H1 (cell line): ENCODE measurements around the gene PAX6. TPM values are rescaled to one million over a fixed set of nuclear protein-coding genes. Genes with fewer than 3 reads are reported as not detected.

Source experiments
- CTCF ChIA-PET: fragments of 300-600 bp; sonication (Branson Sonifier 250); formaldehyde crosslinking; loops from one replicate; lab custom pipeline; 2021; ENCODE audit not compliant: partially characterized antibody; lab: Charles Lee
- POLR2A ChIA-PET: fragments of 300-600 bp; sonication (Branson Sonifier 250); formaldehyde crosslinking; loops from one replicate; lab custom pipeline; 2021; ENCODE audit warnings: inconsistent platforms; ENCODE audit not compliant: partially characterized antibody; lab: Charles Lee
- DNase-seq, 2 experiments: peaks; one replicate each; pipeline versions ENCODE4 v3.0.0 to v3.0.0-alpha.2; 2010 to 2022; ENCODE audit warnings: low spot score in 2 of 2, low read depth in 1 of 2, mixed read lengths in 1 of 2
- FAIRE-seq: peaks from 2 replicates; lab custom pipeline; 2011; peaks lifted over from hg19 to GRCh38; lab: Jason Lieb, UNC
- H2AFZ ChIP-seq: 2 replicates; pipeline ENCODE4 v1.8.1; 2012; ENCODE audit warnings: low read length, inconsistent platforms
- H2AK5ac ChIP-seq: 2 replicates; pipeline ENCODE4 v1.6.1; 2013; ENCODE audit warnings: low read depth, low read length
- H2BK120ac ChIP-seq: replicated peaks from 2 replicates; pipeline ENCODE3; 2013; ENCODE audit warnings: low read depth, low read length, inconsistent platforms
- H2BK12ac ChIP-seq: 2 replicates; pipeline ENCODE4 v1.6.1; 2013; ENCODE audit warnings: low read depth, low read length
- H2BK15ac ChIP-seq: 2 replicates; pipeline ENCODE4 v1.6.1; 2013; ENCODE audit warnings: low read length
- H2BK20ac ChIP-seq: 2 replicates; pipeline ENCODE4 v1.6.1; 2013; ENCODE audit warnings: low read length
- H2BK5ac ChIP-seq: 2 replicates; pipeline ENCODE4 v1.6.1; 2013; ENCODE audit warnings: low read depth, low read length
- H3K14ac ChIP-seq: 2 replicates; pipeline ENCODE4 v1.6.1; 2013; ENCODE audit warnings: inconsistent platforms; ENCODE audit not compliant: insufficient read length
- H3K18ac ChIP-seq: 2 replicates; pipeline ENCODE4 v1.6.1; 2013; ENCODE audit warnings: low read length; ENCODE audit errors: extremely low read depth
- H3K23ac ChIP-seq: 2 replicates; pipeline ENCODE4 v1.6.1; 2013; ENCODE audit warnings: inconsistent platforms; ENCODE audit not compliant: insufficient read length
- H3K23me2 ChIP-seq: 2 replicates; pipeline ENCODE4 v1.6.1; 2013; ENCODE audit warnings: low read depth, low read length
- H3K27ac ChIP-seq: 2 replicates; pipeline ENCODE4 v1.6.1; 2011; ENCODE audit warnings: low read depth, low read length, inconsistent platforms
- H3K27me3 ChIP-seq, 4 experiments: replicated peaks in 1 of 4; 1 replicate in 1 of 4; 2 replicates in 3 of 4; pipeline versions ENCODE4 v1.6.1 to v1.8.1; 2011 to 2013; ENCODE audit warnings: low read length in 3 of 4, mild to moderate bottlenecking in 3 of 4, inconsistent platforms in 2 of 4, mixed read lengths in 2 of 4, moderate library complexity in 1 of 4; ENCODE audit not compliant: control insufficient read depth in 3 of 4, insufficient read depth in 3 of 4; ENCODE audit errors: extremely low read depth in 1 of 4
- H3K36me3 ChIP-seq, 4 experiments: 2 replicates each; pipeline versions ENCODE4 v1.6.1 to v1.8.1; 2011 to 2013; ENCODE audit warnings: mild to moderate bottlenecking in 4 of 4, low read length in 3 of 4, moderate library complexity in 2 of 4, control low read depth in 1 of 4, inconsistent platforms in 1 of 4; ENCODE audit not compliant: insufficient read depth in 4 of 4, control insufficient read depth in 2 of 4
- H3K4ac ChIP-seq: replicated peaks from 2 replicates; pipeline ENCODE3; 2013; ENCODE audit warnings: low read length, low read depth, mixed read lengths, inconsistent platforms; ENCODE audit not compliant: insufficient read length
- H3K4me1 ChIP-seq, 4 experiments: replicated peaks in 1 of 4; 1 replicate in 1 of 4; 2 replicates in 3 of 4; pipeline versions ENCODE4 v1.6.1 to v1.8.1; 2011 to 2013; ENCODE audit warnings: low read length in 3 of 4, inconsistent platforms in 2 of 4, mixed read lengths in 1 of 4; ENCODE audit not compliant: insufficient read depth in 4 of 4, control insufficient read depth in 3 of 4
- H3K4me2 ChIP-seq, 2 experiments: 2 replicates each; pipeline versions ENCODE4 v1.6.1 to v1.8.1; 2011 to 2013; ENCODE audit warnings: low read depth in 2 of 2, low read length in 2 of 2, control low read depth in 1 of 2, inconsistent platforms in 1 of 2, mild to moderate bottlenecking in 1 of 2; ENCODE audit not compliant: insufficient read depth in 1 of 2
- H3K4me3 ChIP-seq, 4 experiments: fragments of 200-600, 300-600 bp in 1 of 4; sonication (generic), shearing (Covaris generic), sonication (Bioruptor Twin) in 1 of 4; 2 replicates each; pipeline versions ENCODE4 v1.5.1 to v1.8.1; 2011 to 2016; ENCODE audit warnings: low read length in 4 of 4, low read depth in 3 of 4, control low read depth in 2 of 4, inconsistent platforms in 2 of 4, mild to moderate bottlenecking in 2 of 4, mixed read lengths in 1 of 4, moderate library complexity in 1 of 4; ENCODE audit not compliant: insufficient read depth in 2 of 4; ENCODE audit errors: extremely low read depth in 1 of 4
- H3K56ac ChIP-seq: replicated peaks from 2 replicates; pipeline ENCODE3; 2013; ENCODE audit warnings: low read depth, mild to moderate bottlenecking, mixed read lengths, low read length, inconsistent platforms; ENCODE audit not compliant: insufficient read length
- H3K79me1 ChIP-seq: 2 replicates; pipeline ENCODE4 v1.6.1; 2013; ENCODE audit warnings: low read depth, low read length, control low read depth
- H3K79me2 ChIP-seq, 2 experiments: 2 replicates each; pipeline versions ENCODE4 v1.6.1 to v1.8.1; 2012 to 2013; ENCODE audit warnings: low read length in 2 of 2, mild to moderate bottlenecking in 2 of 2, inconsistent platforms in 1 of 2; ENCODE audit not compliant: insufficient read depth in 2 of 2, control insufficient read depth in 1 of 2
- H3K9ac ChIP-seq, 4 experiments: replicated peaks in 1 of 4; 1 replicate in 1 of 4; 2 replicates in 3 of 4; pipeline versions ENCODE4 v1.6.1 to v1.8.1; 2011 to 2013; ENCODE audit warnings: low read depth in 3 of 4, low read length in 3 of 4, control low read depth in 2 of 4, mild to moderate bottlenecking in 2 of 4, moderate library complexity in 2 of 4, inconsistent platforms in 1 of 4; ENCODE audit errors: extremely low read depth in 1 of 4
- H3K9me3 ChIP-seq, 2 experiments: 2 replicates each; pipeline versions ENCODE4 v1.6.1 to v1.8.1; 2012 to 2013; ENCODE audit warnings: mild to moderate bottlenecking in 2 of 2, moderate library complexity in 2 of 2, control low read depth in 1 of 2, inconsistent platforms in 1 of 2, low read depth in 1 of 2, low read length in 1 of 2, mixed read lengths in 1 of 2; ENCODE audit not compliant: insufficient read depth in 2 of 2
- H4K20me1 ChIP-seq, 2 experiments: replicated peaks in 1 of 2; 2 replicates each; pipeline versions ENCODE3 to v1.8.1; 2011 to 2013; ENCODE audit warnings: inconsistent platforms in 2 of 2, low read length in 2 of 2, mild to moderate bottlenecking in 1 of 2; ENCODE audit not compliant: insufficient read depth in 2 of 2, control insufficient read depth in 1 of 2
- H4K5ac ChIP-seq: 2 replicates; pipeline ENCODE4 v1.6.1; 2013; ENCODE audit warnings: low read length, low read depth, mixed read lengths, inconsistent platforms; ENCODE audit not compliant: insufficient read length
- H4K8ac ChIP-seq: 2 replicates; pipeline ENCODE4 v1.8.0; 2013; ENCODE audit warnings: mild to moderate bottlenecking, moderate library complexity, low read length, inconsistent platforms; ENCODE audit not compliant: insufficient read depth; ENCODE audit errors: extremely low read depth
- H4K91ac ChIP-seq: replicated peaks from 2 replicates; pipeline ENCODE3; 2013; ENCODE audit warnings: low read length, mixed read lengths, inconsistent platforms; ENCODE audit not compliant: insufficient read length
- CBX8 ChIP-seq: fragments of 300-800, 300-1000 bp; sonication (generic); IDR thresholded peaks from 2 replicates; pipeline ENCODE4 v1.7.1; 2016; ENCODE audit warnings: low read depth, low read length, borderline replicate concordance
- CHD2 ChIP-seq: IDR thresholded peaks from 2 replicates; pipeline ENCODE4 v1.6.1; 2012; ENCODE audit warnings: low read length, improper control_type of control experiment
- EZH2 ChIP-seq: fragments of 200-600 bp; sonication (generic); IDR thresholded peaks from 2 replicates; pipeline ENCODE4 v1.7.1; 2012; ENCODE audit warnings: low read depth, mild to moderate bottlenecking, moderate library complexity, low read length, inconsistent platforms; ENCODE audit not compliant: severe bottlenecking
- HDAC6 ChIP-seq: IDR thresholded peaks from one replicate; pipeline ENCODE4 v1.7.1; 2012; ENCODE audit warnings: low read depth, mild to moderate bottlenecking, inconsistent platforms, low read length, moderate library complexity
- NRF1 ChIP-seq: IDR thresholded peaks from 2 replicates; pipeline ENCODE4 v1.6.1; 2011; ENCODE audit warnings: mild to moderate bottlenecking, low read depth, low read length, improper control_type of control experiment
- RBBP5 ChIP-seq: IDR thresholded peaks from 2 replicates; pipeline ENCODE4 v1.7.1; 2012; ENCODE audit warnings: low read depth, mild to moderate bottlenecking, inconsistent platforms, low read length, moderate library complexity, borderline replicate concordance
- SIRT6 ChIP-seq: IDR thresholded peaks from one replicate; pipeline ENCODE4 v1.7.1; 2012; ENCODE audit warnings: low read length, inconsistent platforms
- SP1 ChIP-seq: IDR thresholded peaks from 2 replicates; pipeline ENCODE4 v1.6.1; 2011; ENCODE audit warnings: low read depth, low read length
- SP2 ChIP-seq: IDR thresholded peaks from 2 replicates; pipeline ENCODE4 v1.6.1; 2012; ENCODE audit warnings: mild to moderate bottlenecking, low read length, inconsistent platforms
- SP4 ChIP-seq: IDR thresholded peaks from 2 replicates; pipeline ENCODE4 v1.6.1; 2012; ENCODE audit warnings: low read length, inconsistent platforms
- SUZ12 ChIP-seq: fragments of 200-600 bp; sonication (generic); IDR thresholded peaks from 2 replicates; pipeline ENCODE4 v1.6.1; 2012; ENCODE audit warnings: mild to moderate bottlenecking, inconsistent platforms, low read length, moderate library complexity, mixed read lengths
- YY1 ChIP-seq: IDR thresholded peaks from 2 replicates; pipeline ENCODE4 v1.6.1; 2011; ENCODE audit warnings: low read depth, mild to moderate bottlenecking, low read length
- WGBS, 2 experiments: shearing (Covaris generic) in 1 of 2; methylation state at CpG; one replicate each; pipeline versions ENCODE4 v1.1.6 to v1.1.7; 2013 to 2015; ENCODE audit warnings: low lambda C conversion rate in 2 of 2, mixed read lengths in 2 of 2, inconsistent platforms in 1 of 2, low coverage in 1 of 2, missing lambda C conversion rate in 1 of 2; ENCODE audit not compliant: insufficient replicate concordance in 2 of 2, insufficient coverage in 1 of 2, insufficient read length in 1 of 2; ENCODE audit errors: extremely low coverage in 1 of 2, missing lambda C conversion rate in 1 of 2; 5-methylcytosine and 5-hydroxymethylcytosine counted together
- polyA plus RNA-seq, 7 experiments: library from polyadenylated mRNA; depleted of rRNA in 3 of 7; stranded (reverse) in 5 of 7; unstranded in 2 of 7; fragments of >200 nt in 5 of 7; fragments of 200-250 nt in 2 of 7; gene quantifications; 1 replicate in 5 of 7; 2 replicates in 1 of 7; 4 replicates in 1 of 7; pipeline versions ENCODE4 v1.2.1 to v1.2.3, GENCODE V29; 2011 to 2013; ENCODE audit warnings: missing spikeins in 2 of 7, mixed read lengths in 2 of 7
- total RNA-seq: library from RNA; stranded (reverse); fragmentation: NEBNext Ultra II Directional; extraction: Animal tissue kit (Norgen Biotek cat#: 25700); gene quantifications from 2 replicates; pipeline ENCODE4 v1.2.1, GENCODE V29; 2021

PAX6 gene
- total and polyA plus RNA-seq, 2 of the 8 experiments (the other 6 are each of a cell fraction or from before 2014, with no cell fraction given) = 0.30 to 0.65 TPM

GRCh38 chr11:31819621-31820437 is 8.7 kb upstream of the PAX6 start:
- FAIRE-seq = no peak
- Histone ChIP-seq H3K23me2 (peaks cover 12% of the 10 kb centered on the region; the same call in 1 of the 2 replicates), H2BK12ac (peak overlapping the region; percentile 85; the same call in 1 of the 2 replicates), H3K9me3 (no peaks in the 10 kb centered on the region), H4K91ac (peak overlapping the region; percentile 18), H2BK20ac (peak overlapping the region; percentile 48; the same call in 1 of the 2 replicates), H2BK120ac (no peak overlapping the region), H3K23ac (no peak overlapping the region), H3K14ac (no peak overlapping the region), H3K18ac (peak overlapping the region; percentile 92; the same call in 1 of the 2 replicates), H3K79me2 (no peaks in the 10 kb centered on the region), H4K8ac (peak overlapping the region; percentile 6; the same call in 1 of the 2 replicates), H3K4ac (no peak overlapping the region), H3K4me1 (peaks cover 16 to 72% (median 46%) of the 10 kb centered on the region in 4 experiments), H3K27ac (no peak overlapping the region), H2BK15ac (peak overlapping the region; percentile 88; the same call in 1 of the 2 replicates), H3K4me3 (peak overlapping the region; percentile 21 to 62 (median 34); a peak in 6 of 8 replicates), H3K56ac (no peak overlapping the region), H2BK5ac (peak overlapping the region; percentile 31; the same call in 1 of the 2 replicates), H4K5ac (no peak overlapping the region), H2AK5ac (no peak overlapping the region), H4K20me1 (peaks cover 0 to 17% of the 10 kb centered on the region in 2 experiments), H3K4me2 (peak overlapping the region; percentile 74 to 82), H2AFZ (peak overlapping the region; percentile 2; the same call in 1 of the 2 replicates), H3K36me3 (no peaks in the 10 kb centered on the region; a peak in 1 of 8 replicates), H3K27me3 (peaks cover 64 to 99% (median 93%) of the 10 kb centered on the region in 4 experiments), H3K9ac (no peak overlapping the region; a peak in 1 of 7 replicates), H3K79me1 (no peaks in the 10 kb centered on the region)
- peak in 1 of 2 experiments; percentile 82 for DNase-seq
- ChIA-PET CTCF (interaction anchor here (1.0 to 11.4 kb wide), 8 partner anchors 13 to 138 kb away, joined by 3 to 88 read pairs (median 28); no protein-coding TSS in a partner anchor), POLR2A (interaction anchor here (0.8 to 3.2 kb wide), 5 partner anchors 10 to 137 kb away, joined by 3 to 16 read pairs (median 5); partner anchors contain the start of gene PAX6)
- 1% methylated on average over 55 of the region's 55 CpGs; no CpG with 5 or more reads in 1 of the 2 experiments for WGBS, 2 experiments
- TF ChIP-seq SP4 = no peak
- peak; percentile 96 for TF ChIP-seq SUZ12
- peak; percentile 92 for TF ChIP-seq EZH2
- TF ChIP-seq RBBP5 = peak; percentile 83
- no peak for TF ChIP-seq SIRT6
- no peak for TF ChIP-seq SP1
- TF ChIP-seq NRF1 = no peak
- no peak for TF ChIP-seq SP2
- TF ChIP-seq CBX8 = peak; percentile 57; the same call in 1 of the 2 replicates
- TF ChIP-seq CHD2 = no peak
- no peak for TF ChIP-seq YY1
- no peak for TF ChIP-seq HDAC6
